Activated CD4-positive, CD25-positive, alpha-beta regulatory T cell (primary cell): ENCODE measurements around the gene SLC17A9.
A peak's percentile ranks its signal among the peaks of the same experiment; 100 is the strongest.

Experiments used
- DNase-seq, 4 experiments: peaks; one replicate each; lab custom pipeline; 2025; lab: John Stamatoyannopoulos, UW

SLC17A9 gene

GRCh38 chr20:62938105-62938888 lies 14.2 kb upstream of the SLC17A9 start, which contains the start of gene GID8:
TSS of gene GID8 (plus strand) at chr20:62938147. CDS start at chr20:62941503, 3,356 bp downstream.
- DNase-seq = no peak

GRCh38 chr20:62940875-62941274 lies 11.6 kb upstream of the SLC17A9 start:
- DNase-seq = no peak

- no peak for DNase-seq
Observed at GRCh38 chr20:62941792-62942191, 10.7 kb upstream of the SLC17A9 start.

GRCh38 chr20:62942456-62942855 lies 10.1 kb upstream of the SLC17A9 start:
- no peak for DNase-seq

DNA sequence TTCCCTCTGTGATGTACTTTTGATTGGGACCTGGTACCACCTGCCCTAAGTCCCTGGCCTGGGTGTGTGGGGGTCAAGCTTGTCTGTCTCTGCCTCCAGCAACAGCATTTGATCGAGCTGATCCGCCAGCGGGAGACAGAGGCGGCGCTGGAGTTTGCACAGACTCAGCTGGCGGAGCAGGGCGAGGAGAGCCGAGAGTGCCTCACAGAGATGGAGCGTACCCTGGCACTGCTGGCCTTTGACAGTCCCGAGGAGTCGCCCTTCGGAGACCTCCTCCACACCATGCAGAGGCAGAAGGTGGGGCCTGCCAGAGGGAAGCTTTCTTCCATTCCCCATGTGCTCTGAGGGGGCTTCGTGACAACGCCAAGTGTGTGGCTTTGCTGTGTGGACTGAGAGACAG lies 9.1 kb upstream of the SLC17A9 start:
- no peak for DNase-seq

DNA sequence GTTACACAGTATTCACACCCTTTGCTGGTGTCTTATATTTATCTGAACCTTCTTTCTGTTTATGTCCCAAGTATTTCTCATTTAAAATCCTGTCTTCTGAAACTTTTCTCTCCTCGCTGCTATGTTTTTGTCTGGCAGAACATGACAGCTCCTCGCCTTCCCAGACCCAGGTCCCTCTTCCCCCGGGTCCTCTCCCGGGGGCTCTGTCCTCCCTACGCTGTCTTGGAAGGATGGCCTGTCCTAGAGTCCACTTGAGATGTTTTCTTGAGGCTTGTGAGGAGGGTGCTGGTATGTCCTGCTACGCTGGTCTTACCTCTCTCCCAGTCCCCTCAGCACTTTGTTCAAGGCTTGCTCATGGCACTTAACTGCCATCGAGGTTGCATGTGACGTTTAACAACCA lies 8.3 kb upstream of the SLC17A9 start:
- DNase-seq = no peak

DNA sequence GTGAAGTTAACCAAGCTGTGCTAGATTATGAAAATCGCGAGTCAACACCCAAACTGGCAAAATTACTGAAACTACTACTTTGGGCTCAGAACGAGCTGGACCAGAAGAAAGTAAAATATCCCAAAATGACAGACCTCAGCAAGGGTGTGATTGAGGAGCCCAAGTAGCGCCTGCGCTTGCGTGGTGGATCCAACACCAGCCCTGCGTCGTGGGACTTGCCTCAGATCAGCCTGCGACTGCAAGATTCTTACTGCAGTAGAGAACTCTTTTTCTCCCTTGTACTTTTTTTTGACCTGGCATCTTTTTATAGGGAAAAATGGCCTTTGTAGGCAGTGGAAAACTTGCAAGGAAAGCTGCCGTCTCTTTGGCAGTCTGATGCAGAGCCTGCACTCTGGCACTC lies 7.8 kb upstream of the SLC17A9 start:
- DNase-seq = no peak

DNA sequence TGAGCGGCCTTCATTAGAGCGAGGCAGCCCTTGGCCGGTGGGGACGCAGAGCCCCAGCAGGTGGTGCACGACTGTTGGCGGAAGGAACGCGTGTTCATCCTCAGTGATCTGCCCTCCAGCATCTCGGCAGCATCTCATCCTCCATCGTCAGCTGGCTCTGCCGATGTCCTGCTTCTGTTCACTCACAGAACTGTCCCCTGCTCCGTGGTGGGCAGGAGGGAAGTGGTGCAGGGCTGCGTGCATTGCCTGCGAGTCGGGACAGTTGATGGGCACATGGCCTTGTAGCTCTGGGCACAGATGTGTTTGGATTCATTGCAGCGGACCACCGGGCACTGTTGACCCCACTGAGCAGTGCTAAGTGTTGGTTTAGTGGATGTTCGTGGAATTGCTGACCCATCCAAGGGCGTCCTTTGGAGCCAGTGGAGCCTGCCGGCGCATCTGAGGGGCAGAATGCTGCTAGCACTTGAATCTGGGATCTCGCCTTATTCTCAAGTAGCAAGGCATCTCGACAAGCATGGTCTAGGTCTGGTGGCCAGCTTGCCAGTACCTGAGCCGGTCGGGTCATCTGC lies 6.7 kb upstream of the SLC17A9 start:
- DNase-seq = no peak

GRCh38 chr20:62946918-62947317 lies 5.6 kb upstream of the SLC17A9 start:
- DNase-seq = no peak

DNA sequence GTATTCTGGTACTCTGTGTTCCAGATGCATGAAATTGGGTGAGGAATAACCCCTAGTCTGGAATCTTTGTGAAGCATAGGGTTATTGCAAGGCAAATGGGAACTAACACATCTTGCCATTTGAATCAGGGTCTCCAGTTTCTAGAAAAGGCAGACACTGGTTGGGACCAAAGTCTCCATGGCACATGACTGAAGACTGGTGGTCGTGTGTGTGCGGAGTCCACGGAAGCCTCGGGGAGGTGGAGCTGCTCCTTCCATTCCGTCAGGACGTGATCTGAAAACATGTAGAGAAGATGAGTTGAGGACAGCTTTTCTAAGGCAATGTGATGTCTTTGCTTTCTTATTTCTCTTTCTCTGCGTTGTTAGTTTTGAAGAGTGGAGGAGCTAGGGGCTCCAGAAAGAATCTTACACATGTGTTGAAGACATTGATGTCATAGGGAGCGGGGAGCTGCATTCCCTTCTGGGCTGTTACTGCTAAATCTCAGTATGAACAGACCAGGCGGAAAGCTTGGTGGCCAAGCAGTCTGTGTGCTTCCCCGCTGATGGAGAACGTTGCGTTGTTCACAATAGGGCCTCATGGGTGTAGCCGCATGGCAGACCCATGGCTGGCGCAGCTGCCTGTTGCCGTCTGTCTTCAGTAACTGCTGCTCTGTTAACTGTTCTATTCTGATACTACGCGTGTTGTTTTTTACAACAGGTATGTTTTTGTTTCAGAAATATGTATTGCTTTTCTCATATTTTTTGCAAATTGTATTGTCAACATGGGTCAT lies 4.8 kb upstream of the SLC17A9 start:
- no peak for DNase-seq

- DNase-seq = no peak
Observed at GRCh38 chr20:62949153-62949821, 3.2 kb upstream of the SLC17A9 start.

DNA sequence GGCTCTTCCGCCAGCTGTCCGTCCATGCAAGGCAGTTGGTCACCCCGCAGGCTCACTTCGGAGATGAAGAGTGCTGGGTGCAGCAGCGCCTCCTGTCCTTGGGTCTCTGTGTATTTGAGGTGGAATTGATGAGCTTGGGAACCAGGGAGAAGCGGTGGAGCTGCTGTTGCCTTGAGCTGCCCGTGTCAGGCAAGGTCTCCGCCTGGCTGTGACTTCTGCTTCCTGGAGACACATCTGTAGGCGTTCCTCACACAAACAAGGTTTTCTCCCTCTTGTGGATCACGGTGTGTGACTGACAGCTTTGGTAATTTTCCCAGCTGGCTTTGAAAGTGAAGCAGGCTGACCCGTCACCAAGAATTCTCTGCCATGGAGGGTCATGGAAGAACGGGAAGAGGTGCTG lies 2.5 kb upstream of the SLC17A9 start:
- no peak for DNase-seq

GRCh38 chr20:62950741-62951140 lies 1.8 kb upstream of the SLC17A9 start:
- no peak for DNase-seq

DNA sequence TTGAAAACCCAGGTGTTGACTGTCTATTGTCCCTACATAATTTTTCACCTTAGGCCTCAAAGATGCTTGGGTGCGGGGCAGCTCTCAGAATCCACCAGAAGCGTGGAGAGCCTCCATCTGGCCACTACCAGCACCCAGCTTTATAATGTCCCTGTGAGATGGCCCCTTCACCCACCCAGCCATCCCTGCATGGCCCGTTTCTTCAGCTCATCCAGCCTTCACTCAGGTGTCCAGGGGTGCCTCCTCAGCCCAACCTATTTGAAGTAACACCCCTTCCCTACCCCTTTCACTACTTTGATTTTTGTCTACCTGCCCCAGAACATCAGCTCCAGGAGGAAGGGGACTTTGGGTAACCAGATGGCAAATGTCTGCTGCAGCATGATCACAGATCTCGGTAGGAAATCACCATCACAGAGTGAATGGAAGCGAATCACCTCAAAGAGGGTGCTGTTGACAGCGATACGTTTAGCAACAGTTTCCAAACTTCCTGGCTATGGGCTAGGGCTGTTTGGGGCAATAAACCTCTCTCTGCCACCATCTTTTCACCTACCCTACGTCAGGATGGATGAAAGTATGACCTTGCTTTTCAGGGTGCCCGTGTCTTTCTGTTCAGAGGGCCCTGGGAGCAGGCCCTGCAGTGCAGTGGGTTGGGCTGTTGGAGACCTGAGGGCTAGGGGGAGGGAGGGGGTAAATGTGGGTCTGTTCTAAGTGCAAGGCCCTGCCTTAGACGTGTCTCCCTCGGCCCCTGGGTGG lies 1.2 kb upstream of the SLC17A9 start:
- DNase-seq = no peak

DNA sequence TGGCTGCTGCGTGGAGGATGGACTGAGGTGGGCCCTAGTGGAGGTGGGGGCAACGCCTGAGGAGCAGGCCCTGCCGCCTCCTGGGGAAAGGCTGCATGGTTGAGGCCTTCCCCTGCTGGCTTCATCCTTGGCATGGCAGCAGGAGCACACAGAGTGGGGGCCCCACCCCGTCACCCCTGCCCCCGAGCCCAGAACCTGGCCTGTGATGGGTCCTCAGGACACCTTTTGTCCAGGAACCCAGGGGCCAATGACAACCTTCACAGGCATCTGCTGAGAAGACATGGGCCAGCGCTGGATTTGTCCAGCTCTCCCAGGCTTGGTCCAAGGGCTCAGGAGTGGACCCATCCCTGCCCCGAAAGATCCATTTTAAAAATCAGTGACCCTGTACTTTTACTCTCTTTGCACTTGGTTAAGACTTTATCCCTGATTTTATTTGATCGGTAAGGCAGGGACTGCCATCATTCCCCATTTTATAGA lies 575 bp upstream of the SLC17A9 start:
- no peak for DNase-seq

DNA sequence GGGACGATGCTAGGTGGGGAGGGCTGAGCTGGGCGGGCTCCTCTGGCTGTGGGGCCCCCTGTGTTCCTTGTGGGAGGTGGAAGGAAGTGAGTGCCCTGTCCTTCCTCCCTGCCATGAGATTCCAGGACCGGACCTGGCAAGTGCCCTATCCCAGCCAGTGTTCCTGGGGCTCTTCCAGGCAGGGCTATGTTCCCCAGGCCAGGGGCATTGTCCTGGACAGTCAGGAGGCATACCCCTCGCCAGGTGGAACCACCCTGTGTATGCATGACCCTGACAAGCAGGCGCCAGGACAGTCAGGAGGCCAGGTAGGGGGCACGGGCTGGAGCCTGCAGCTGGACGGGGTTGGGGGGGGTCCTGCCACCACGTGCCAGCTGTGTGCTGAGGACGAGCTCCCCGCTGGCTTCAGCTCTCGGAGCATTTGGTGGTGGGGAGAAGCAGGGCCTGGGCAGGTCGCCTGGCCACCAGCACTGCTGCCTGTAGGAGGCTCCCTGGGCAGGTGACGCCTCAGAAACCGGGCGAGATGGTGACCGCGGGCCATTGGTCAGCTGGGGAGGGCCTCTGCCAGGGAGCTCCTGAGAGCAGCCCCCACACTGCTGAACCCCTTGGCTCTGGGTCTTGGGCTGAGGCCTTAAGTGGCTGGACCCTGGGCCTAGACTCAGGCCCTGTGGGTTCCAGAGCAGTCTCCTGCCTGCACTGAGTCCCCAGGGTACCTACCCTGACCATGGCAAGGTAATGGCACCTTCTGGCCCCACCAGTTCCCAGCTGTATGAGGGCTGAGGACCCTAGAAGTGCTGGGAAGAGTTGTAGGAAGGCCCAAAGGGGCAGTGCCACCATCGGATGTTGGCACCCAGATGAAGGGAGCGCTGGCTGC lies 694 bp downstream of the SLC17A9 start:
- no peak for DNase-seq

DNA sequence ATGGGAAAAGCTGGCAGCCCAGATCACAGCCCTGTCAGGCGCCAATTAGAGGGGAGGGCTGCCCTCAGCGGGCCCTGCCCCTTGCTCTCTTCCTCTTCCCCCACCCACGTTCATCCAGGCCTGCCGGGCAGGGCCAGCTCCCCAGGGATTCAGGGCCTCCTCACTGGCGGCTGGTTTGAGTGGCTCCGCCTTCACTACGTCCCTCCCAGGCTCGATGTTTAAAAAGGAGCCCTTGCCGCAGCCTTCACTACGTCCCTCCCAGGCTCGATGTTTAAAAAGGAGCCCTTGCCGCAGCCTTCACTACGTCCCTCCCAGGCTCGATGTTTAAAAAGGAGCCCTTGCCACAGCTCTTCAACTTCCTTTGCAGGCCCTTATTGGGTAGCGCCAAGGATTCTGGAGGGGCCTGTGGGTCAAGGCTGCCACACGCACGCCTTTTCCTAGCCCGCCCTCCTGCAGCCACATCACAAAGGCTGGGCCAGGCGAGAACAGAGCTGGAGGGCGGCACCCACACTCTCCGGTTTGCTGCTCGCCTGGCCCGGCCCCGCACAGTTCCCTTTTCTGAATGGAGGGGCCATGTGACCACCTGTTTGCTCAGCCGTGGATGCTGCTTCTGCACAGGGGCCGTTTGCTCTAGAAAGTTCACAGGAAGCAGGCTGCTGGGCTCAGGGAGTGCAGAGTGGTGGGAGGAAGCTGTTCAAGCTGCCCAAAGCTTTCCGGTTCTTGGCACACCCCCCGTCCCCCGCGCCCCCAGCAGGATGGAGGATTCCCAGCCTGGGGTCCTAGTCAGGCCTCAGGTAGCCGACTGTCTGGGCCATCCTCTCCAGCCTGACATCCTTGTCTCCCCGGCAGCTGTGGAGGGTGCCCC lies 1.6 kb downstream of the SLC17A9 start:
- peak in 3 of 4 experiments; percentile 20 to 61 (median 48) for DNase-seq

DNA sequence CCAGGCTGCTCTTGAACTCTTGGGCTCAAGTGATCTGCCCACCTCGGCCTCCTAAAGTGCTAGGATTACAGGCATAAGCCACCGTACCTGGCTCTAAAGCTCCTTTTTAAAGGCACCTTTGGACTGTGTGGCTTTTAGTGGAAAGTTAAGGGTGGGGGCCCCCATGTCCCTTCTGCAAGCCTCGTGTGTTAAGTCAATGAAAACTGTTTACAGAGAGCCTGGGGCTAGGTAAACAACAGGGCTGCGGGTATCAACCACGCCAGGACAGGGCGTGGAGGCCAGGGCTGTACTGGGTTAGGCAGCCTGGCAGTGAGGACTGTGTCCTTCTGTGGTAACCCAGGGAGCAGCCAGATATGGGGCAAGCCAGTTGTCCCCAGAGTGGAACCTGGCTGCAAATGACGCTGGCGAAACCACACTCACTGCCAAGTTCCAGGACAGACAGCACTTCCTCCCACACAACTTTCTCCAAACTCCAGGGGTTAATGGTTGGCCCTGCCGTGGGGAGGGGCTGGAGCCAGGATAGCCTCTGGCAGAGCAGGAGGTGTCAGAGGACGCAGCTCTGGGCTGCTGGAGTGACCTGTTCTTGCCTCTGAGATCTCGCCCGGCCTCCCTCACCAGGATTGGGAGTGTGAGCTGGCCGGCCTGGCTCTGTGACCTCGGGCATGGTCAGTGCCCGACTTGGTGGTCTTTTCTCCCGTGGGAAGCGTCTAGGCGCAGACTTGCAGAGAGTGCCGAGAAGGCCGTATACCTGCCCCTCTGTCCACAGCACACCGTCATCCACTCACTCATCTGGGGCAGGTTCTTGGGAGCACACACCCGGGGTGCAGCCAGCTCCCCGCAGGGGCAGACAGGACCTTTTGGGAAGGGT lies 3.2 kb downstream of the SLC17A9 start:
- no peak for DNase-seq
